GM23338 (cell line): Measurements from ENCODE around the gene ABCA5.
A peak's percentile ranks its signal among the peaks of the same experiment; 100 is the strongest.

ENCODE experiments used
- CREB1 ChIP-seq: fragments of 250-450 bp; sonication (Bioruptor Pico); IDR thresholded peaks from 2 replicates; pipeline ENCODE4 v1.5.0; 2020; ENCODE audit warnings: low read depth, mild to moderate bottlenecking, moderate library complexity
- CTCF ChIP-seq, 2 experiments: fragments of 200-600 bp in 1 of 2; sonication (generic) in 1 of 2; conservative IDR thresholded peaks; 2 replicates each; pipeline versions ENCODE4 v1.5.1 to v1.6.1; 2016 to 2017; ENCODE audit warnings: antibody characterized with exemption in 2 of 2, low read depth in 2 of 2, mild to moderate bottlenecking in 2 of 2, moderate library complexity in 1 of 2
- EZH2 ChIP-seq: fragments of 200-600 bp; sonication (generic); IDR thresholded peaks from one replicate; pipeline ENCODE4 v1.8.0; 2017; ENCODE audit warnings: antibody characterized with exemption, mild to moderate bottlenecking, low read depth; ENCODE audit not compliant: unreplicated experiment
- EZH2phosphoT487 ChIP-seq: fragments of 200-600 bp; sonication (generic); IDR thresholded peaks from one replicate; pipeline ENCODE4 v1.8.1; 2018; ENCODE audit warnings: antibody characterized with exemption; ENCODE audit not compliant: unreplicated experiment
- JUNB ChIP-seq: IDR thresholded peaks from one replicate; pipeline ENCODE4 v1.6.1; 2016; ENCODE audit warnings: antibody characterized with exemption; ENCODE audit not compliant: unreplicated experiment
- POLR2AphosphoS5 ChIP-seq: IDR thresholded peaks from 2 replicates; pipeline ENCODE4 v1.6.1; 2016; ENCODE audit warnings: antibody characterized with exemption, low read depth
- STAT1 ChIP-seq: IDR thresholded peaks from one replicate; pipeline ENCODE4 v1.6.1; 2016; ENCODE audit warnings: antibody characterized with exemption; ENCODE audit not compliant: unreplicated experiment
- ZNF114 ChIP-seq: fragments of 250-450 bp; sonication (Bioruptor Pico); IDR thresholded peaks from 2 replicates; pipeline ENCODE4 v1.5.0; 2020; ENCODE audit warnings: mild to moderate bottlenecking, moderate library complexity
- ZNF331 ChIP-seq: fragments of 250-450 bp; sonication (Bioruptor Pico); IDR thresholded peaks from 2 replicates; pipeline ENCODE4 v1.5.0; 2020; ENCODE audit warnings: low read depth, mild to moderate bottlenecking, moderate library complexity
- ZNF462 ChIP-seq: fragments of 250-450 bp; sonication (Bioruptor Pico); IDR thresholded peaks from 2 replicates; pipeline ENCODE4 v1.5.0; 2020; ENCODE audit warnings: mild to moderate bottlenecking, moderate library complexity
- TF ChIP-seq, protein P1 (sequence below): IDR thresholded peaks from 2 replicates; pipeline ENCODE4 v1.6.1; 2016; ENCODE audit warnings: antibody characterized with exemption
- TF ChIP-seq, protein P2 (sequence below): IDR thresholded peaks from one replicate; pipeline ENCODE4 v1.6.1; 2018; ENCODE audit warnings: antibody characterized with exemption; ENCODE audit not compliant: unreplicated experiment

GRCh38 chr17:69246726-69247375, 80.1 kb downstream of the ABCA5 start:
- peak; percentile 59 to 86 for TF ChIP-seq CTCF (conservative IDR thresholded peaks at IDR 0.05; ENCODE audit: low read depth in 2 of 2)
- TF ChIP-seq EZH2 = no peak
- no peak for TF ChIP-seq ZNF114
- no peak for TF ChIP-seq CREB1 (CRISPR knock-in tag)
- TF ChIP-seq EZH2phosphoT487 = no peak
- no peak for TF ChIP-seq POLR2AphosphoS5
- no peak for TF ChIP-seq STAT1
- TF ChIP-seq ZNF331 (CRISPR knock-in tag) = no peak
- TF ChIP-seq, protein P1, sequence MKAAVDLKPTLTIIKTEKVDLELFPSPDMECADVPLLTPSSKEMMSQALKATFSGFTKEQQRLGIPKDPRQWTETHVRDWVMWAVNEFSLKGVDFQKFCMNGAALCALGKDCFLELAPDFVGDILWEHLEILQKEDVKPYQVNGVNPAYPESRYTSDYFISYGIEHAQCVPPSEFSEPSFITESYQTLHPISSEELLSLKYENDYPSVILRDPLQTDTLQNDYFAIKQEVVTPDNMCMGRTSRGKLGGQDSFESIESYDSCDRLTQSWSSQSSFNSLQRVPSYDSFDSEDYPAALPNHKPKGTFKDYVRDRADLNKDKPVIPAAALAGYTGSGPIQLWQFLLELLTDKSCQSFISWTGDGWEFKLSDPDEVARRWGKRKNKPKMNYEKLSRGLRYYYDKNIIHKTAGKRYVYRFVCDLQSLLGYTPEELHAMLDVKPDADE = no peak
- TF ChIP-seq, protein P2, sequence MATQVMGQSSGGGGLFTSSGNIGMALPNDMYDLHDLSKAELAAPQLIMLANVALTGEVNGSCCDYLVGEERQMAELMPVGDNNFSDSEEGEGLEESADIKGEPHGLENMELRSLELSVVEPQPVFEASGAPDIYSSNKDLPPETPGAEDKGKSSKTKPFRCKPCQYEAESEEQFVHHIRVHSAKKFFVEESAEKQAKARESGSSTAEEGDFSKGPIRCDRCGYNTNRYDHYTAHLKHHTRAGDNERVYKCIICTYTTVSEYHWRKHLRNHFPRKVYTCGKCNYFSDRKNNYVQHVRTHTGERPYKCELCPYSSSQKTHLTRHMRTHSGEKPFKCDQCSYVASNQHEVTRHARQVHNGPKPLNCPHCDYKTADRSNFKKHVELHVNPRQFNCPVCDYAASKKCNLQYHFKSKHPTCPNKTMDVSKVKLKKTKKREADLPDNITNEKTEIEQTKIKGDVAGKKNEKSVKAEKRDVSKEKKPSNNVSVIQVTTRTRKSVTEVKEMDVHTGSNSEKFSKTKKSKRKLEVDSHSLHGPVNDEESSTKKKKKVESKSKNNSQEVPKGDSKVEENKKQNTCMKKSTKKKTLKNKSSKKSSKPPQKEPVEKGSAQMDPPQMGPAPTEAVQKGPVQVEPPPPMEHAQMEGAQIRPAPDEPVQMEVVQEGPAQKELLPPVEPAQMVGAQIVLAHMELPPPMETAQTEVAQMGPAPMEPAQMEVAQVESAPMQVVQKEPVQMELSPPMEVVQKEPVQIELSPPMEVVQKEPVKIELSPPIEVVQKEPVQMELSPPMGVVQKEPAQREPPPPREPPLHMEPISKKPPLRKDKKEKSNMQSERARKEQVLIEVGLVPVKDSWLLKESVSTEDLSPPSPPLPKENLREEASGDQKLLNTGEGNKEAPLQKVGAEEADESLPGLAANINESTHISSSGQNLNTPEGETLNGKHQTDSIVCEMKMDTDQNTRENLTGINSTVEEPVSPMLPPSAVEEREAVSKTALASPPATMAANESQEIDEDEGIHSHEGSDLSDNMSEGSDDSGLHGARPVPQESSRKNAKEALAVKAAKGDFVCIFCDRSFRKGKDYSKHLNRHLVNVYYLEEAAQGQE = no peak
- TF ChIP-seq JUNB = no peak
- no peak for TF ChIP-seq ZNF462 (CRISPR knock-in tag)
